Measurements from ENCODE around the gene CDH22. TPM values are rescaled to one million over a fixed set of nuclear protein-coding genes. Genes with fewer than 3 reads are reported as not detected.

CDH22 gene
- total and polyA plus RNA-seq, 12 donors, result 0.19 to 2.9 (median 0.97) TPM; not detected in 4

DNA sequence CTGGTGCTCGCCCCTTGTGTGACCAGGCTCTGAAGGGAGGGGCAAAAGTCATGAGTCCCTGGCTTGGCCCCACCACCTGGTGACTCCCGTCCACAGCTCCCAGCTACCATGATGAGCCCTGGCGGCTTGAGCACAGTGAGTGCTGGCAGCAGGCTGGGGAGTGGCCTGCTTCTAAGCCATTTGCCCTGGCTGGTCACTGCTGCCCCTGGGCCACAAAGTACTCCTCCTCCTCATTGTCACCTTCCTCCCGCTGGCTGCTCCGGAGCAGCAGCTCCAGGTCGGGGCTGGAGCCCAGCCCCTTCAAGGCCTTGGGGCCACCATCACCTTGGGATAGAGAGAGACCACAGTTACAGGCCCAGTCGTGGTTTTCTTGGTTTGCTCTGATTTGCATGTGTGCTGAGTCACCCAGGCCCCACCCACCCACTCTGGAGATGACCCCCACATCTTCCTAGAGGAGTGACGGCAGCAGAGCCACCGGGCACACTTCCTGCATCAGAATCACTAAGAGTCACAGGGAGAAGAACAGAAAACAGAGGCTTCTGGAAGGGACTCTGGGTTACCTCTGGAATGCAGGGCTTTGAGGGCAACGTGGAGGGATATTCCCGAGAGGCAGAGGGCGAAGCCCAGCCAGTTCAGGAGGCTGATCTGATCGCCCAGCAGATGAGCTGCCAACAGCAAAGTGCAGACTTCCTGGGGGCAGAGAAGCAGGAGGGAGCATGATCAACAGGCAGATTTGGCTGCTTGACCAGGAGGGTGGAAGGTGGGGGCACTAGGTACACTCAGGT, 42.1 kb upstream of the CDH22 start:
- Histone ChIP-seq H3K4me1 (replicated peaks in 1 of 2) (peaks cover 16 to 30% of the 10 kb centered on the region in 2 donors), H3K9me3 (replicated peaks in 1 of 3) (no peaks in the 10 kb centered on the region), H3K36me3 (replicated peaks in 1 of 2) (no peaks in the 10 kb centered on the region), H3K4me3 (no peak overlapping the region), H3K27ac (peak overlapping the region in 4 of 5 donors; percentile 36 to 88 (median 72)), H3K27me3 (no peaks in the 10 kb centered on the region)
- DNase-seq, result peak; percentile 69 to 85 (median 81)
- WGBS, 4 donors, result 29 to 67% (median 34%) methylated on average over 7 to 13 of the region's 13 CpGs
- intact Hi-C loops (cut with DNase I), result no loop called here
- TF ChIP-seq, protein P1, sequence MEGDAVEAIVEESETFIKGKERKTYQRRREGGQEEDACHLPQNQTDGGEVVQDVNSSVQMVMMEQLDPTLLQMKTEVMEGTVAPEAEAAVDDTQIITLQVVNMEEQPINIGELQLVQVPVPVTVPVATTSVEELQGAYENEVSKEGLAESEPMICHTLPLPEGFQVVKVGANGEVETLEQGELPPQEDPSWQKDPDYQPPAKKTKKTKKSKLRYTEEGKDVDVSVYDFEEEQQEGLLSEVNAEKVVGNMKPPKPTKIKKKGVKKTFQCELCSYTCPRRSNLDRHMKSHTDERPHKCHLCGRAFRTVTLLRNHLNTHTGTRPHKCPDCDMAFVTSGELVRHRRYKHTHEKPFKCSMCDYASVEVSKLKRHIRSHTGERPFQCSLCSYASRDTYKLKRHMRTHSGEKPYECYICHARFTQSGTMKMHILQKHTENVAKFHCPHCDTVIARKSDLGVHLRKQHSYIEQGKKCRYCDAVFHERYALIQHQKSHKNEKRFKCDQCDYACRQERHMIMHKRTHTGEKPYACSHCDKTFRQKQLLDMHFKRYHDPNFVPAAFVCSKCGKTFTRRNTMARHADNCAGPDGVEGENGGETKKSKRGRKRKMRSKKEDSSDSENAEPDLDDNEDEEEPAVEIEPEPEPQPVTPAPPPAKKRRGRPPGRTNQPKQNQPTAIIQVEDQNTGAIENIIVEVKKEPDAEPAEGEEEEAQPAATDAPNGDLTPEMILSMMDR (IDR thresholded peaks at IDR 0.05), result no peak
- peak in 1 of 2 donors; percentile 22 for TF ChIP-seq POLR2A (IDR thresholded peaks at IDR 0.05)

DNA sequence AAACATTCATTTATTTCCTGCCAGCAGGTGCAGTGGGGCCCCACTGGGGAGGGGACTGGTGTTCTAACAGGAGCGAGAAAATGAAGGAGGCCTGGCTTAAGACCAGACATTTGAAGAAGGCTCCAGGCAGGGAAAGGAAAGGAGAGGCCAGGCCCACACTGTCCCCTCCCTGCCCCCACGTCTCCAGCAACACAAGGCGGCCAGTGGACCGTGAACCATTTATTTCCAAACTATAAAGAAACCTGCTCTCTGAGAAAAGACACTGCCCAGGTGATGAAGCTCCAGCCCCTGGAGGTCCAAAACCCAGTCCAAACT, 41.4 kb upstream of the CDH22 start:
- Histone ChIP-seq H3K4me1 (replicated peaks in 1 of 2) (peaks cover 16 to 30% of the 10 kb centered on the region in 2 donors), H3K9me3 (replicated peaks in 1 of 3) (no peaks in the 10 kb centered on the region), H3K27ac (peak overlapping the region in 3 of 5 donors; percentile 63 to 88 (median 82)), H3K36me3 (replicated peaks in 1 of 2) (no peaks in the 10 kb centered on the region), H3K27me3 (no peaks in the 10 kb centered on the region), H3K4me3 (no peak overlapping the region)
- WGBS, 4 donors, result 63 to 83% (median 75%) methylated on average over 4 of the region's 4 CpGs
- TF ChIP-seq, protein P1 (IDR thresholded peaks at IDR 0.05), result no peak
- no peak for TF ChIP-seq POLR2A (IDR thresholded peaks at IDR 0.05)
- DNase-seq, result no peak
- intact Hi-C loops (cut with DNase I), result loop anchor here (5.0 to 10.0 kb wide), 2 partner anchors 217 to 225 kb away; no protein-coding TSS in a partner anchor

DNA sequence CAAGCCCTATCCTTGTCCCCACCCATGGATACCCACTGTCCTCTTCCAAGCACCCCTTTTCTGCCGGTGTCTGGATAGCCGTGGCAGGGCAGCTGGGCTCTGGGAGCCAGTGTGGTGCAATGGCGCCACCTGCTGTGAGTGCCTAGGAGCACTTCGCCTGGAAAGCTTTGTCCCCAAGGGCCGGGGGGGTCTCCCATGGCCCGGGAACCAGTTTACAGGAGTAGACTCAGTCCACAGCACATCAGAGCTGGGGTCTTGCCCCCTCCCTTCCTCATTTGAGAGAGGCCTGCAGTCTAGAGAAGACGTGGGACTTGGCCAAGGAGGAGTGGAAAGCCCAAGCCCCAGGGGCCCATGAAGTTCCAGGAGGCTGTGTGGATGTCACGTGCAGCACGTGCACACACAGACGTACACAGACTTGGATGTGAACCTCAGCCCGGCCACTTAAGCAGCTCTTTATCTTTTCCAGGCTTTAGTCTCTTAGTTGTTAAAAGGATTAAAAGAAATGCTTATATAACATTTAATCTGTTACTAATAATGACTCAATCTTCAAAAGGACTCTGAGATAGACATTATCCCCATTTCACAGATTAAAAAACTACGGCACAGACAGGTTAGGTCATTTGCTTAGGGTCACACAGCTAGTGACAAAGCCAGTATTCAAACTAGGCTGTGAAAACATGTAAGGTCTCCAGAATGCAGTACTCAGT, 40.9 kb upstream of the CDH22 start:
- peak; percentile 59 to 86 (median 73) for DNase-seq
- whole genome bisulfite sequencing, 4 donors, result 26 to 33% (median 31%) methylated on average over 11 to 12 of the region's 12 CpGs
- Histone ChIP-seq H3K27me3 (no peaks in the 10 kb centered on the region), H3K4me1 (replicated peaks in 1 of 2) (peaks cover 16 to 30% of the 10 kb centered on the region in 2 donors), H3K36me3 (replicated peaks in 1 of 2) (no peaks in the 10 kb centered on the region), H3K9me3 (replicated peaks in 1 of 3) (no peaks in the 10 kb centered on the region), H3K27ac (peak overlapping the region in 2 of 5 donors; percentile 82 to 88), H3K4me3 (no peak overlapping the region)
- intact Hi-C loops (cut with DNase I), result loop anchor here (5.0 to 10.0 kb wide), 2 partner anchors 217 to 224 kb away; no protein-coding TSS in a partner anchor
- no peak for TF ChIP-seq POLR2A (IDR thresholded peaks at IDR 0.05)
- TF ChIP-seq, protein P1 (IDR thresholded peaks at IDR 0.05), result peak; percentile 55 to 86 (median 78)

Measured in adrenal gland (tissue), 12 donors.